ENCODE results near the gene XPR1. TPM values are rescaled to one million over a fixed set of nuclear protein-coding genes. Genes with fewer than 3 reads are reported as not detected.

Gene XPR1
- total RNA-seq, 4 donors from 2014 or later = 13.4 to 22.1 (median 14.9) TPM

GRCh38 chr1:180923887-180924286 is 292.1 kb downstream of the XPR1 start:
- DNase-seq (ENCODE audit: low spot score in 2 of 2) = no peak
- H3K9me3 ChIP-seq = no peaks in the 10 kb centered on the region
- H3K27ac ChIP-seq = no peak overlapping the region
- H3K4me1 ChIP-seq = peaks cover 31% of the 10 kb centered on the region
- WGBS = 59% methylated on average over 4 of the region's 4 CpGs
- H3K36me3 ChIP-seq = peaks cover under 1% of the 10 kb centered on the region
- no peak overlapping the region for H3K4me3 ChIP-seq
- no peaks in the 10 kb centered on the region for H3K27me3 ChIP-seq
- TF ChIP-seq POLR2A (IDR thresholded peaks at IDR 0.05) (no peak), CTCF (IDR thresholded peaks at IDR 0.05) (no peak), EP300 (IDR thresholded peaks at IDR 0.05) (no peak), POLR2AphosphoS5 (IDR thresholded peaks at IDR 0.05) (no peak)

- Histone ChIP-seq H3K36me3 (no peaks in the 10 kb centered on the region), H3K27ac (no peak overlapping the region), H3K4me3 (no peak overlapping the region), H3K9me3 (no peaks in the 10 kb centered on the region), H3K4me1 (peaks cover 31% of the 10 kb centered on the region), H3K27me3 (no peaks in the 10 kb centered on the region)
- DNase-seq (ENCODE audit: low spot score in 2 of 2) = no peak
- 86% methylated on average over 2 of the region's 2 CpGs for WGBS
- TF ChIP-seq POLR2AphosphoS5 (IDR thresholded peaks at IDR 0.05) = no peak
- TF ChIP-seq EP300 (IDR thresholded peaks at IDR 0.05) = no peak
- TF ChIP-seq POLR2A (IDR thresholded peaks at IDR 0.05) = no peak
- TF ChIP-seq CTCF (IDR thresholded peaks at IDR 0.05) = no peak
Measured at GRCh38 chr1:180924939-180925338, 293.1 kb downstream of the XPR1 start.

GRCh38 chr1:180925471-180926051 is 293.7 kb downstream of the XPR1 start:
- Histone ChIP-seq H3K27ac (no peak overlapping the region), H3K36me3 (no peaks in the 10 kb centered on the region), H3K9me3 (no peaks in the 10 kb centered on the region), H3K4me3 (no peak overlapping the region), H3K4me1 (peaks cover 31% of the 10 kb centered on the region), H3K27me3 (no peaks in the 10 kb centered on the region)
- WGBS = 52% methylated on average over 3 of the region's 7 CpGs
- TF ChIP-seq CTCF (IDR thresholded peaks at IDR 0.05) (no peak), POLR2AphosphoS5 (IDR thresholded peaks at IDR 0.05) (no peak), EP300 (IDR thresholded peaks at IDR 0.05) (no peak), POLR2A (IDR thresholded peaks at IDR 0.05) (no peak)
- no peak for DNase-seq (ENCODE audit: low spot score in 2 of 2)

- Histone ChIP-seq H3K27ac (peak overlapping the region; percentile 0), H3K4me1 (peaks cover 31% of the 10 kb centered on the region), H3K4me3 (no peak overlapping the region), H3K27me3 (no peaks in the 10 kb centered on the region), H3K36me3 (no peaks in the 10 kb centered on the region), H3K9me3 (no peaks in the 10 kb centered on the region)
- 31% methylated on average over 6 of the region's 14 CpGs for WGBS
- no peak for DNase-seq (ENCODE audit: low spot score in 2 of 2)
- TF ChIP-seq EP300 (IDR thresholded peaks at IDR 0.05) (no peak), POLR2AphosphoS5 (IDR thresholded peaks at IDR 0.05) (no peak), CTCF (IDR thresholded peaks at IDR 0.05) (no peak), POLR2A (IDR thresholded peaks at IDR 0.05) (no peak)
Measured at GRCh38 chr1:180926164-180926981, 294.6 kb downstream of the XPR1 start.

- H3K27me3 ChIP-seq = no peaks in the 10 kb centered on the region
- 81% methylated on average over 6 of the region's 13 CpGs for WGBS
- TF ChIP-seq CTCF (IDR thresholded peaks at IDR 0.05) = no peak
- no peak for TF ChIP-seq POLR2A (IDR thresholded peaks at IDR 0.05)
- TF ChIP-seq POLR2AphosphoS5 (IDR thresholded peaks at IDR 0.05) = no peak
- no peak for TF ChIP-seq EP300 (IDR thresholded peaks at IDR 0.05)
- no peaks in the 10 kb centered on the region for H3K36me3 ChIP-seq
- H3K9me3 ChIP-seq = no peaks in the 10 kb centered on the region
- no peak overlapping the region for H3K27ac ChIP-seq
- H3K4me1 ChIP-seq = peaks cover 31% of the 10 kb centered on the region
- no peak for DNase-seq (ENCODE audit: low spot score in 2 of 2)
- H3K4me3 ChIP-seq = no peak overlapping the region
Measured at GRCh38 chr1:180927348-180927747, 295.5 kb downstream of the XPR1 start.
